H9 (cell line): ENCODE data around the gene DENND1A. TPM values are rescaled to one million over a fixed set of nuclear protein-coding genes. Genes with fewer than 3 reads are reported as not detected.

Source experiments
- DNase-seq: peaks from one replicate; pipeline ENCODE4 v3.0.0-alpha.2; 2017
- H2AFZ ChIP-seq: one replicate; pipeline ENCODE4 v1.6.1; 2013; ENCODE audit warnings: mild to moderate bottlenecking, low read length, control low read depth, moderate library complexity
- H2AK5ac ChIP-seq: 2 replicates; pipeline ENCODE4 v1.6.1; 2013; ENCODE audit warnings: low read length, control low read depth, mixed read lengths; ENCODE audit not compliant: insufficient read length
- H2BK120ac ChIP-seq: one replicate; pipeline ENCODE4 v1.6.1; 2013; ENCODE audit warnings: low read depth, mild to moderate bottlenecking, low read length, control low read depth, inconsistent platforms; ENCODE audit not compliant: poor library complexity, severe bottlenecking
- H2BK12ac ChIP-seq: 2 replicates; pipeline ENCODE4 v1.6.1; 2013; ENCODE audit warnings: low read length, control low read depth, mixed read lengths, low read depth; ENCODE audit not compliant: insufficient read length
- H2BK15ac ChIP-seq: 2 replicates; pipeline ENCODE4 v1.6.1; 2013; ENCODE audit warnings: low read depth, low read length, control low read depth
- H2BK20ac ChIP-seq: one replicate; pipeline ENCODE4 v1.6.1; 2013; ENCODE audit warnings: low read depth, mild to moderate bottlenecking, low read length, control low read depth, inconsistent platforms; ENCODE audit not compliant: poor library complexity, severe bottlenecking
- H2BK5ac ChIP-seq: 2 replicates; pipeline ENCODE4 v1.6.1; 2013; ENCODE audit warnings: low read length, control low read depth, mixed read lengths; ENCODE audit not compliant: insufficient read length
- H3K14ac ChIP-seq: 2 replicates; pipeline ENCODE4 v1.6.1; 2013; ENCODE audit warnings: low read length, control low read depth; ENCODE audit not compliant: insufficient read depth
- H3K18ac ChIP-seq: 2 replicates; pipeline ENCODE4 v1.6.1; 2013; ENCODE audit warnings: low read depth, mild to moderate bottlenecking, mixed read lengths, low read length, control low read depth; ENCODE audit not compliant: insufficient read length
- H3K23ac ChIP-seq: 2 replicates; pipeline ENCODE4 v1.6.1; 2013; ENCODE audit warnings: low read length, control low read depth, mixed read lengths, low read depth; ENCODE audit not compliant: insufficient read length
- H3K23me2 ChIP-seq: 2 replicates; pipeline ENCODE4 v1.6.1; 2013; ENCODE audit warnings: low read depth, mild to moderate bottlenecking, mixed read lengths, low read length, control low read depth; ENCODE audit not compliant: insufficient read length, poor library complexity, severe bottlenecking
- H3K27ac ChIP-seq: 2 replicates; pipeline ENCODE4 v1.5.1; 2013; ENCODE audit warnings: low read length, control low read depth, mixed read lengths, low read depth; ENCODE audit not compliant: insufficient read length
- H3K27me3 ChIP-seq: 2 replicates; pipeline ENCODE4 v1.6.1; 2013; ENCODE audit warnings: low read length, control low read depth, inconsistent platforms; ENCODE audit not compliant: insufficient read depth
- H3K4ac ChIP-seq: 2 replicates; pipeline ENCODE4 v1.6.1; 2013; ENCODE audit warnings: low read depth, mild to moderate bottlenecking, control low read depth, inconsistent platforms, low read length, moderate library complexity
- H3K4me1 ChIP-seq: 2 replicates; pipeline ENCODE4 v1.6.1; 2013; ENCODE audit warnings: low read length, control low read depth, inconsistent platforms; ENCODE audit not compliant: insufficient read depth
- H3K4me2 ChIP-seq: 2 replicates; pipeline ENCODE4 v1.6.1; 2013; ENCODE audit warnings: low read length, control low read depth, mixed read lengths; ENCODE audit not compliant: insufficient read length, insufficient read depth
- H3K56ac ChIP-seq: 2 replicates; pipeline ENCODE4 v1.6.1; 2013; ENCODE audit warnings: low read depth, mild to moderate bottlenecking, mixed read lengths, low read length, control low read depth; ENCODE audit not compliant: insufficient read length
- H3K79me1 ChIP-seq: 2 replicates; pipeline ENCODE4 v1.6.1; 2013; ENCODE audit warnings: low read depth, mild to moderate bottlenecking, moderate library complexity, low read length, control low read depth, inconsistent platforms; ENCODE audit not compliant: insufficient read depth, poor library complexity, severe bottlenecking
- H3K79me2 ChIP-seq: 2 replicates; pipeline ENCODE4 v1.6.1; 2013; ENCODE audit warnings: low read length, control low read depth, inconsistent platforms; ENCODE audit not compliant: insufficient read depth
- H3K9ac ChIP-seq: 2 replicates; pipeline ENCODE4 v1.6.1; 2013; ENCODE audit warnings: low read length, control low read depth, mixed read lengths; ENCODE audit not compliant: insufficient read length; ENCODE audit errors: extremely low read depth
- H3K9me3 ChIP-seq: one replicate; pipeline ENCODE4 v1.6.1; 2013; ENCODE audit warnings: low read depth, low read length, inconsistent platforms; ENCODE audit not compliant: control insufficient read depth
- H3T11ph ChIP-seq: one replicate; pipeline ENCODE4 v1.6.1; 2013; ENCODE audit warnings: mild to moderate bottlenecking, low read length, control low read depth, inconsistent platforms
- H4K20me1 ChIP-seq: one replicate; pipeline ENCODE4 v1.6.1; 2013; ENCODE audit not compliant: control insufficient read depth, insufficient read length, insufficient read depth
- H4K5ac ChIP-seq: 2 replicates; pipeline ENCODE4 v1.6.1; 2013; ENCODE audit warnings: low read depth, mild to moderate bottlenecking, mixed read lengths, low read length, control low read depth; ENCODE audit not compliant: insufficient read length
- H4K8ac ChIP-seq: replicated peaks from 2 replicates; pipeline ENCODE4 v1.6.1; 2013; ENCODE audit warnings: low read length, control low read depth, mixed read lengths, low read depth; ENCODE audit not compliant: insufficient read length
- H4K91ac ChIP-seq: 2 replicates; pipeline ENCODE4 v1.6.1; 2013; ENCODE audit warnings: low read depth, mild to moderate bottlenecking, moderate library complexity, mixed read lengths, low read length, control low read depth; ENCODE audit not compliant: insufficient read length
- H3K27ac Mint-ChIP-seq, 3 experiments: 2 replicates in 2 of 3; 3 replicates in 1 of 3; pipeline ENCODE4 v1.8.0; 2020 to 2021; ENCODE audit warnings: mixed read lengths in 3 of 3, mild to moderate bottlenecking in 1 of 3, moderate library complexity in 1 of 3
- H3K27me3 Mint-ChIP-seq: 2 replicates; pipeline ENCODE4 v1.8.0; 2021; ENCODE audit warnings: low read depth, mild to moderate bottlenecking, moderate library complexity, mixed read lengths
- H3K36me3 Mint-ChIP-seq, 3 experiments: 2 replicates in 2 of 3; 3 replicates in 1 of 3; pipeline ENCODE4 v1.8.0; 2020 to 2021; ENCODE audit warnings: low read depth in 3 of 3, mixed read lengths in 3 of 3; ENCODE audit not compliant: insufficient read depth in 1 of 3
- H3K4me1 Mint-ChIP-seq, 2 experiments: 2 replicates each; pipeline ENCODE4 v1.8.0; 2020; ENCODE audit warnings: mixed read lengths in 2 of 2
- H3K4me3 Mint-ChIP-seq, 2 experiments: 2 replicates in 1 of 2; 3 replicates in 1 of 2; pipeline ENCODE4 v1.8.0; 2020 to 2021; ENCODE audit warnings: mild to moderate bottlenecking in 2 of 2, mixed read lengths in 2 of 2, moderate library complexity in 1 of 2
- H3K9me3 Mint-ChIP-seq, 2 experiments: 2 replicates in 1 of 2; 3 replicates in 1 of 2; pipeline ENCODE4 v1.8.0; 2020; ENCODE audit warnings: mild to moderate bottlenecking in 2 of 2, mixed read lengths in 2 of 2, moderate library complexity in 1 of 2
- WGBS: extraction: QIAGEN DNeasy Blood & Tissue Kit; methylation state at CpG from one replicate; pipeline ENCODE4 v1.1.7; 2013; ENCODE audit warnings: missing lambda C conversion rate, low lambda C conversion rate, mixed read lengths; ENCODE audit not compliant: insufficient read length; ENCODE audit errors: extremely low coverage; 5-methylcytosine and 5-hydroxymethylcytosine counted together
- total RNA-seq: library from RNA; stranded (reverse); gene quantifications from 2 replicates; pipeline ENCODE4 v1.2.1, GENCODE V29; 2021
- TF ChIP-seq, protein P1 (sequence below): fragments of 200-600 bp; sonication (generic); conservative IDR thresholded peaks from 3 replicates; pipeline ENCODE4 v1.8.0; 2021; ENCODE audit warnings: antibody characterized with exemption, mild to moderate bottlenecking

Gene DENND1A
- total RNA-seq, 1 experiment from 2014 or later: 20.4 TPM

DNA sequence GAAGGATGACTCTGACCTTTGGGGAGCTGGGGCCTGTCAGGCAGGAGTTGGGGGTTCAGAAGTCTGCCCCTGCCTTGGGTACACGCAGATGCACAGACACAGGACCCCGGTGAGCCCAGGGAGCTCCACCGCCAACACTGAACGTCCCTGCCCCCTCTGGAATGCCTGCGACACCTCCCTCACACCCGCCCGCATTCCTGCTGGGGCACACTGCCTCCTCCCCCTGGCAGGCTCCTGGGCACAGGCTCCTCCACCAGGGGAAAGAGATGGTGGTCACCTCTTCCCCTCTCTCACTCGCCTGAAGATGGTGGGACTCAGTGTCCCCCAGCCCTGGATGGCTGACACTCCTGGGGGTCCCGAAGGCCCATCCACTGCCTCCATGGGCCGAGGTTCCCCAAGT lies 561.9 kb downstream of the DENND1A start:
- no peaks in the 10 kb centered on the region; a peak in 1 of 5 replicates for H3K9me3 Mint-ChIP-seq
- TF ChIP-seq, protein P1, sequence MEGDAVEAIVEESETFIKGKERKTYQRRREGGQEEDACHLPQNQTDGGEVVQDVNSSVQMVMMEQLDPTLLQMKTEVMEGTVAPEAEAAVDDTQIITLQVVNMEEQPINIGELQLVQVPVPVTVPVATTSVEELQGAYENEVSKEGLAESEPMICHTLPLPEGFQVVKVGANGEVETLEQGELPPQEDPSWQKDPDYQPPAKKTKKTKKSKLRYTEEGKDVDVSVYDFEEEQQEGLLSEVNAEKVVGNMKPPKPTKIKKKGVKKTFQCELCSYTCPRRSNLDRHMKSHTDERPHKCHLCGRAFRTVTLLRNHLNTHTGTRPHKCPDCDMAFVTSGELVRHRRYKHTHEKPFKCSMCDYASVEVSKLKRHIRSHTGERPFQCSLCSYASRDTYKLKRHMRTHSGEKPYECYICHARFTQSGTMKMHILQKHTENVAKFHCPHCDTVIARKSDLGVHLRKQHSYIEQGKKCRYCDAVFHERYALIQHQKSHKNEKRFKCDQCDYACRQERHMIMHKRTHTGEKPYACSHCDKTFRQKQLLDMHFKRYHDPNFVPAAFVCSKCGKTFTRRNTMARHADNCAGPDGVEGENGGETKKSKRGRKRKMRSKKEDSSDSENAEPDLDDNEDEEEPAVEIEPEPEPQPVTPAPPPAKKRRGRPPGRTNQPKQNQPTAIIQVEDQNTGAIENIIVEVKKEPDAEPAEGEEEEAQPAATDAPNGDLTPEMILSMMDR: no peak

More for the DNA sequence above, 561.9 kb downstream of the DENND1A start:
- no peak overlapping the region for H3K9ac ChIP-seq
- no peaks in the 10 kb centered on the region for H3K23me2 ChIP-seq
- H3K4me2 ChIP-seq: no peak overlapping the region
- Mint-ChIP-seq H3K27me3 (peaks cover 28% of the 10 kb centered on the region), H3K36me3 (peaks cover 0 to 26% (median 0%) of the 10 kb centered on the region in 3 experiments; a peak in 3 of 7 replicates), H3K4me1 (peaks cover 28 to 41% of the 10 kb centered on the region in 2 experiments), H3K4me3 (no peak overlapping the region), H3K27ac (no peak overlapping the region)
- no peak overlapping the region for H4K8ac ChIP-seq
- H3K79me2 ChIP-seq: no peaks in the 10 kb centered on the region
- H3K18ac ChIP-seq: no peak overlapping the region
- DNase-seq: no peak
- H4K5ac ChIP-seq: no peak overlapping the region
- no peak overlapping the region for H4K91ac ChIP-seq
- H3K4ac ChIP-seq: no peak overlapping the region
- H4K20me1 ChIP-seq: no peaks in the 10 kb centered on the region
- no peak overlapping the region for H2AFZ ChIP-seq
- no peak overlapping the region for H2BK120ac ChIP-seq
- no peak overlapping the region for H3K56ac ChIP-seq
- H3K27me3 ChIP-seq: no peaks in the 10 kb centered on the region; the same call in 1 of the 2 replicates
- H2BK15ac ChIP-seq: no peak overlapping the region
- H3K14ac ChIP-seq: peak overlapping the region; percentile 36; the same call in 1 of the 2 replicates
- H2AK5ac ChIP-seq: no peak overlapping the region
- no peak overlapping the region for H3K27ac ChIP-seq
- H3K79me1 ChIP-seq: no peaks in the 10 kb centered on the region
- no peaks in the 10 kb centered on the region for H3K9me3 ChIP-seq
- no peak overlapping the region for H3K23ac ChIP-seq
- H2BK20ac ChIP-seq: no peak overlapping the region
- H2BK5ac ChIP-seq: no peak overlapping the region
- no peak overlapping the region for H3T11ph ChIP-seq
- WGBS: no CpG with 5 or more reads among the region's 10 CpGs
- H3K4me1 ChIP-seq: no peaks in the 10 kb centered on the region
- H2BK12ac ChIP-seq: no peak overlapping the region
